Gastroesophageal sphincter (tissue), 4 donors: ENCODE data around the gene CPNE7. TPM values are rescaled to one million over a fixed set of nuclear protein-coding genes. Genes with fewer than 3 reads are reported as not detected.

Experiments
- ATAC-seq: fragments of 150-250 bp; one replicate; pipeline ENCODE4 v1.9.1; 2016; ENCODE audit warnings: mild to moderate bottlenecking, moderate library complexity
- H3K27ac ChIP-seq, 4 donors: fragments of 200-600 bp; sonication (generic) in 3 of 4; 1 replicate in 3 of 4; 2 replicates in 1 of 4; pipeline ENCODE4 v1.5.1; 2016 to 2019
- H3K27me3 ChIP-seq: fragments of 200-600 bp; sonication (generic); one replicate; pipeline ENCODE4 v1.5.1; 2019
- H3K36me3 ChIP-seq, 2 donors: fragments of 200-600 bp; sonication (generic); one replicate each; pipeline ENCODE4 v1.5.1; 2019; ENCODE audit warnings: control low read depth in 1 of 2
- H3K4me1 ChIP-seq, 3 donors: fragments of 200-600 bp; sonication (generic); 1 replicate in 2 of 3; 2 replicates in 1 of 3; pipeline ENCODE4 v1.5.1; 2016 to 2019; ENCODE audit warnings: control low read depth in 2 of 3
- H3K4me3 ChIP-seq, 2 donors: fragments of 200-600 bp; sonication (generic); one replicate each; pipeline ENCODE4 v1.5.1; 2019; ENCODE audit warnings: mild to moderate bottlenecking in 1 of 2, moderate library complexity in 1 of 2
- H3K9me3 ChIP-seq, 3 donors: fragments of 200-600 bp; sonication (generic); one replicate each; pipeline ENCODE4 v1.5.1; 2017 to 2019; ENCODE audit warnings: control low read depth in 2 of 3
- EP300 ChIP-seq: sonication (generic); formaldehyde crosslinking; IDR thresholded peaks from one replicate; pipeline ENCODE4 v1.6.1; 2017; ENCODE audit warnings: antibody characterized with exemption, mild to moderate bottlenecking
- POLR2A ChIP-seq, 2 donors: fragments of 450-650 bp; IDR thresholded peaks; one replicate each; pipeline ENCODE4 v1.6.1; 2017; ENCODE audit warnings: antibody characterized with exemption in 2 of 2, mild to moderate bottlenecking in 2 of 2, moderate library complexity in 1 of 2
- POLR2AphosphoS5 ChIP-seq: sonication (generic); formaldehyde crosslinking; IDR thresholded peaks from one replicate; pipeline ENCODE4 v1.6.1; 2017; ENCODE audit warnings: antibody characterized with exemption
- WGBS, 2 donors: methylation state at CpG; one replicate each; pipeline ENCODE4 v1.1.5; 2018; ENCODE audit warnings: low coverage in 1 of 2; 5-methylcytosine and 5-hydroxymethylcytosine counted together
- total RNA-seq, 4 donors: library from RNA; depleted of rRNA; stranded (reverse); fragments of >200 nt; gene quantifications; one replicate each; pipeline ENCODE4 v1.1.0, GENCODE V29; 2016
- TF ChIP-seq, protein P1 (sequence below), 4 experiments: fragments of 200-600 bp in 2 of 4; fragments of 450-650 bp in 2 of 4; sonication (generic) in 1 of 4; IDR thresholded peaks; one replicate each; pipeline ENCODE4 v1.5.1; 2017 to 2019; ENCODE audit warnings: antibody characterized with exemption in 4 of 4, mild to moderate bottlenecking in 2 of 4, moderate library complexity in 2 of 4

Gene CPNE7
- total RNA-seq, 4 donors from 2014 or later: 0.67 to 1.8 TPM; not detected in 2

DNA sequence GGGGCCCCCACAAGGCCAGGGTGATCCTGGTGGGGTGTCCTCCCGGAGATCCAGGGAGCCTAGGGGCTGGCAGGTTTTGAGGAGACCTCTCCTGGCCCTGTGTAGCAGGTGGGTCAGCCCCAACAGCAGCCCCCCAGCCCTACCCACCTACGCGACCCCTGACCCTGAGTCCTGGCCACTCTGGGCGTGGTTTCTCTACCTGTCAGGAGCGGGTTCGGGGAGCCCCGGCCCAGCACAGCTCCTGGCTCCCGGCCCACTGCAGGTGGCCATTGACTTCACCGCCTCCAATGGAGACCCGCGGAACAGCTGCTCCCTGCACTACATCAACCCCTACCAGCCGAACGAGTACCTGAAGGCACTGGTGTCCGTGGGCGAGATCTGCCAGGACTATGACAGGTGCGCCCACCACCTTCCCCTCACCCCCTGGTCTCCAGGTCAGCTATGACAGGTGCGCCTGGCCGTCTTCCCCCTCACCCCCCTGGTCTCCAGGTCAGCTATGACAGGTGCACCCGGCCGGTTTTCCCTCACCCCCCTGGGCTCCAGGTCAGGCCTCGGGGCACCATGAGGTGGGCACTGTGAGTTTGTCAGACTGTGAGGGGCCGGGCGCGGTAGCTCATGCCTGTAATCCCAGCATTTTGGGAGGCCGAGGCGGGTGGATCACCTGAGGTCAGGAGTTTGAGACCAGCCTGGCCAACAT is 13.0 kb downstream of the CPNE7 start:
- Histone ChIP-seq H3K27ac (no peak overlapping the region), H3K9me3 (no peaks in the 10 kb centered on the region), H3K27me3 (peaks cover 17% of the 10 kb centered on the region), H3K4me1 (no peaks in the 10 kb centered on the region), H3K36me3 (no peaks in the 10 kb centered on the region), H3K4me3 (no peak overlapping the region)
- ATAC-seq: no peak
- 100% methylated on average over 1 of the region's 26 CpGs; no CpG with 5 or more reads in 1 of the 2 donors for WGBS, 2 donors
- TF ChIP-seq, protein P1, sequence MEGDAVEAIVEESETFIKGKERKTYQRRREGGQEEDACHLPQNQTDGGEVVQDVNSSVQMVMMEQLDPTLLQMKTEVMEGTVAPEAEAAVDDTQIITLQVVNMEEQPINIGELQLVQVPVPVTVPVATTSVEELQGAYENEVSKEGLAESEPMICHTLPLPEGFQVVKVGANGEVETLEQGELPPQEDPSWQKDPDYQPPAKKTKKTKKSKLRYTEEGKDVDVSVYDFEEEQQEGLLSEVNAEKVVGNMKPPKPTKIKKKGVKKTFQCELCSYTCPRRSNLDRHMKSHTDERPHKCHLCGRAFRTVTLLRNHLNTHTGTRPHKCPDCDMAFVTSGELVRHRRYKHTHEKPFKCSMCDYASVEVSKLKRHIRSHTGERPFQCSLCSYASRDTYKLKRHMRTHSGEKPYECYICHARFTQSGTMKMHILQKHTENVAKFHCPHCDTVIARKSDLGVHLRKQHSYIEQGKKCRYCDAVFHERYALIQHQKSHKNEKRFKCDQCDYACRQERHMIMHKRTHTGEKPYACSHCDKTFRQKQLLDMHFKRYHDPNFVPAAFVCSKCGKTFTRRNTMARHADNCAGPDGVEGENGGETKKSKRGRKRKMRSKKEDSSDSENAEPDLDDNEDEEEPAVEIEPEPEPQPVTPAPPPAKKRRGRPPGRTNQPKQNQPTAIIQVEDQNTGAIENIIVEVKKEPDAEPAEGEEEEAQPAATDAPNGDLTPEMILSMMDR (IDR thresholded peaks at IDR 0.05): no peak
- no peak for TF ChIP-seq EP300

DNA sequence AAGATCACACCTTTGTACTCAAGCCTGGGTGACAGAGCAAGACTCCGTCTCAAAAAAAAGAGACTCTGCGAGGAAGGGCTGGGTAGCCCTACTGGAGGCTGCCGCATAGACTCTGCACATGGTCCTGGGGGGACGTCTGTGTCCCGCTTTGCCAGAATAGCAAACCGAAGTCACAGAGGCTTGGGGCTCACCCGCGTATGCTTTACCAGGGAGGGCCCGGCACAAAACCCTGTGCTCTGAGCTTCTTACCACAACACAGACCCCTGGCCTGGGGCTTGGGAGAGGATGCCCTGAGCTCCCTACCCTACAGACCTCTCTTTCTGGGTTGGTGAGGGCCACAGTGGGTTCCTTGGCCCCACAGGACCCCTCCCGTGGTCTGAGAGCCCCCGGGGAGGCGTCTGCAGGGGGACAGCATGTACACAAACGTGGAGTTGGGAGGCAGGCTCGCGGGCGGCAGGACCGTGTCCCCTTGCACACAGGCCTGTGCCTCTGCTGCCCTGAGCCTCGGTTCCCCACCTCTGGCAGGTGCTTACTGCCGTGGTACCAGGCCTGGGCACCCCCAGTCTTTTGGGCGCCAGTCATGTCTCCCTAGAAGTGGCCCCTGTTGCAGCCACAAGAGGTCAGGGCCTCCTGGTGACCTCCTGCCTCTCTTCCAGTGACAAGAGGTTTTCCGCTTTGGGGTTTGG is 13.8 kb downstream of the CPNE7 start:
- Histone ChIP-seq H3K4me1 (no peaks in the 10 kb centered on the region), H3K9me3 (no peaks in the 10 kb centered on the region), H3K36me3 (no peaks in the 10 kb centered on the region), H3K27me3 (peaks cover 10% of the 10 kb centered on the region), H3K4me3 (no peak overlapping the region), H3K27ac (no peak overlapping the region)
- TF ChIP-seq, protein P1 (IDR thresholded peaks at IDR 0.05): no peak
- TF ChIP-seq POLR2AphosphoS5: no peak
- no peak for TF ChIP-seq EP300
- no peak for TF ChIP-seq POLR2A (IDR thresholded peaks at IDR 0.05)
- no peak for ATAC-seq
- WGBS, 2 donors: 92% methylated on average over 2 of the region's 21 CpGs; no CpG with 5 or more reads in 1 of the 2 donors

- Histone ChIP-seq H3K36me3 (no peaks in the 10 kb centered on the region), H3K4me3 (no peak overlapping the region), H3K4me1 (no peaks in the 10 kb centered on the region), H3K9me3 (no peaks in the 10 kb centered on the region), H3K27ac (no peak overlapping the region), H3K27me3 (no peaks in the 10 kb centered on the region)
- 71 to 81% methylated on average over 9 to 11 of the region's 15 CpGs for WGBS, 2 donors
- no peak for ATAC-seq
- TF ChIP-seq EP300 (no peak), POLR2AphosphoS5 (no peak), POLR2A (IDR thresholded peaks at IDR 0.05) (no peak)
- TF ChIP-seq, protein P1 (IDR thresholded peaks at IDR 0.05): no peak
Measured at GRCh38 chr16:89593841-89594240, 18.3 kb downstream of the CPNE7 start.

DNA sequence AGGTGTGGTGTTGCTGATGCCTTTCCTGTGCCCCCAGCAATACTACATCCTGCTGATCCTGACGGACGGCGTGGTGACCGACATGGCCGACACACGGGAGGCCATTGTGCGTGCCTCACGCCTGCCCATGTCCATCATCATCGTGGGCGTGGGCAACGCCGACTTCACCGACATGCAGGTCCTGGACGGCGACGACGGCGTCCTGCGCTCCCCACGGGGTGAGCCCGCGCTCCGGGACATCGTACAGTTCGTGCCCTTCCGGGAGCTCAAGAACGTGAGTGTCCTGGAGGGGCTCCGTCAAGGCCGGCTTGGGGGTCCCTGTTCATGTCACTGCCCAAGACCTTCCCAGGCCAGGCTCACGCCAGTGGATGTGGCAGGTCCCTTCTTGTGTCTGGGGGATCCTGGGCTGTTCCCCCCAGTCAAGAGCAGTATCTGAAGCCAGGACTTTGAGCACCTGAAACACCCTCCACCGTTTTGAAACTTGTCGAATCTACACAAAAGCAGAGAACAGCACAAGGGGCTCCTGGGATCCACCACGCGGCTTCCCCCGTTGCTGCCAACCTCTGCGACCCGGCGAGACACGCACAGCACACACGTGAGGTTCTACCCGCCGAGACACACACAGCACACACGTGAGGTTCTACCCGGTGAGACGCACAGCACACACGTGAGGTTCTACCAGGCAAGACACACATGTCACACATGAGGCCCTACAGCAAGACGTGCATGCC is 19.9 kb downstream of the CPNE7 start:
- Histone ChIP-seq H3K9me3 (no peaks in the 10 kb centered on the region), H3K4me3 (no peak overlapping the region), H3K27me3 (no peaks in the 10 kb centered on the region), H3K4me1 (no peaks in the 10 kb centered on the region), H3K36me3 (no peaks in the 10 kb centered on the region), H3K27ac (no peak overlapping the region)
- 80 to 82% methylated on average over 1 to 3 of the region's 47 CpGs for WGBS, 2 donors
- ATAC-seq: no peak
- TF ChIP-seq EP300 (no peak), POLR2A (IDR thresholded peaks at IDR 0.05) (no peak)
- TF ChIP-seq, protein P1 (IDR thresholded peaks at IDR 0.05): no peak
